GM12878 (cell line): Measurements from ENCODE around the gene DDX27. TPM values are rescaled to one million over a fixed set of nuclear protein-coding genes. Genes with fewer than 3 reads are reported as not detected.

ENCODE experiments used
- ATAC-seq: fragments of 200-7000 bp; cut with Tn5 transposase; 3 replicates; pipeline ENCODE4 v1.9.1; 2020; ENCODE audit warnings: mild to moderate bottlenecking, moderate library complexity
- BruUV-seq: library from RNA; stranded (reverse); fragments of 400-500 nt; replicated peaks from 2 replicates; lab custom pipeline; 2021; lab: Mats Ljungman, UMichigan
- CTCF ChIA-PET: fragments of 300-600 bp; sonication (Branson Sonifier 250); formaldehyde crosslinking; extraction: SDS; loops from one replicate; lab custom pipeline; 2021; ENCODE audit warnings: inconsistent platforms; lab: Yijun Ruan, JAX
- POLR2A ChIA-PET: fragments of 350-600 bp; formaldehyde crosslinking; extraction: SDS; loops from one replicate; lab custom pipeline; 2021; ENCODE audit warnings: inconsistent platforms; lab: Charles Lee
- RAD21 ChIA-PET: fragments of 300-600 bp; sonication (Branson Sonifier 250); formaldehyde crosslinking; loops from one replicate; lab custom pipeline; 2023; ENCODE audit warnings: antibody characterized with exemption; ENCODE audit not compliant: unreplicated experiment; lab: Charles Lee
- SMC1A ChIA-PET: fragments of 300-600 bp; sonication (Branson Sonifier 250); formaldehyde crosslinking; loops from one replicate; lab custom pipeline; 2023; ENCODE audit not compliant: unreplicated experiment, uncharacterized antibody; lab: Charles Lee
- DNase-seq: peaks from one replicate; pipeline ENCODE4 v3.0.0-alpha.2; 2011; ENCODE audit warnings: low read depth, low spot score
- FAIRE-seq: peaks from 3 replicates; lab custom pipeline; 2011; peaks lifted over from hg19 to GRCh38; lab: Jason Lieb, UNC
- H2AFZ ChIP-seq: 2 replicates; pipeline ENCODE4 v1.6.0; 2011; ENCODE audit warnings: low read depth, low read length, control low read depth; ENCODE audit not compliant: control insufficient read depth
- H3K27ac ChIP-seq: 2 replicates; pipeline ENCODE4 v1.5.1; 2011; ENCODE audit warnings: control low read depth; ENCODE audit not compliant: control insufficient read depth, insufficient read depth
- H3K27me3 ChIP-seq, 2 experiments: replicated peaks in 1 of 2; 2 replicates each; pipeline versions ENCODE4 v1.6.0 to v1.6.1; 2011; ENCODE audit warnings: low read length in 1 of 2; ENCODE audit not compliant: control insufficient read depth in 2 of 2, insufficient read depth in 2 of 2
- H3K36me3 ChIP-seq, 2 experiments: 2 replicates each; pipeline ENCODE4 v1.5.1; 2011; ENCODE audit warnings: low read length in 1 of 2; ENCODE audit not compliant: control insufficient read depth in 2 of 2, insufficient read depth in 2 of 2
- H3K4me1 ChIP-seq: 2 replicates; pipeline ENCODE4 v1.6.1; 2011; ENCODE audit warnings: mild to moderate bottlenecking, low read length, moderate library complexity, mixed read lengths; ENCODE audit not compliant: control insufficient read depth, insufficient read depth
- H3K4me2 ChIP-seq: 2 replicates; pipeline ENCODE4 v1.6.0; 2011; ENCODE audit warnings: control low read depth; ENCODE audit not compliant: control insufficient read depth, insufficient read depth
- H3K4me3 ChIP-seq: fragments of 200-600 bp; sonication (generic); 2 replicates; pipeline ENCODE4 v1.5.1; 2016
- H3K79me2 ChIP-seq: 2 replicates; pipeline ENCODE4 v1.6.0; 2011; ENCODE audit warnings: low read length; ENCODE audit not compliant: control insufficient read depth, insufficient read depth
- H3K9ac ChIP-seq: 2 replicates; pipeline ENCODE4 v1.8.0; 2011; ENCODE audit warnings: low read length, control low read depth, mixed read lengths; ENCODE audit not compliant: control insufficient read depth, insufficient read depth
- H3K9me3 ChIP-seq: replicated peaks from 3 replicates; pipeline ENCODE4 v1.5.1; 2011; ENCODE audit warnings: mild to moderate bottlenecking, low read length; ENCODE audit not compliant: control insufficient read depth, insufficient read depth
- H4K20me1 ChIP-seq: 2 replicates; pipeline ENCODE4 v1.6.0; 2011; ENCODE audit not compliant: control insufficient read depth, insufficient read depth
- BCL3 ChIP-seq: IDR thresholded peaks from 2 replicates; pipeline ENCODE4 v1.6.1; 2011; ENCODE audit warnings: borderline replicate concordance, low read depth, mild to moderate bottlenecking, moderate library complexity, low read length; ENCODE audit not compliant: insufficient read depth, poor library complexity, severe bottlenecking
- CHD2 ChIP-seq: IDR thresholded peaks from 2 replicates; pipeline ENCODE4 v1.6.1; 2011; ENCODE audit warnings: low read depth, low read length, improper control_type of control experiment, borderline replicate concordance
- CHD4 ChIP-seq: fragments of 200-600 bp; sonication (generic); IDR thresholded peaks from 2 replicates; pipeline ENCODE4 v1.6.1; 2016; ENCODE audit warnings: mild to moderate bottlenecking
- GABPA ChIP-seq: IDR thresholded peaks from 2 replicates; pipeline ENCODE4 v1.6.1; 2014; ENCODE audit warnings: antibody characterized with exemption, low read depth, mild to moderate bottlenecking, inconsistent platforms
- IKZF1 ChIP-seq: fragments of 450-650 bp; conservative IDR thresholded peaks from 2 replicates; pipeline ENCODE4 v1.6.1; 2017; ENCODE audit warnings: antibody characterized with exemption, mild to moderate bottlenecking
- IKZF2 ChIP-seq, 2 experiments: fragments of 450-650 bp; IDR thresholded peaks; 2 replicates each; pipeline ENCODE4 v1.6.1; 2017; ENCODE audit warnings: mild to moderate bottlenecking in 2 of 2, moderate library complexity in 2 of 2
- NR2C1 ChIP-seq: fragments of 450-650 bp; IDR thresholded peaks from 2 replicates; pipeline ENCODE4 v1.6.1; 2017; ENCODE audit warnings: antibody characterized with exemption, mild to moderate bottlenecking, moderate library complexity
- NR2C2 ChIP-seq: IDR thresholded peaks from 2 replicates; pipeline ENCODE4 v1.6.1; 2011; ENCODE audit warnings: borderline replicate concordance, low read depth; ENCODE audit not compliant: control insufficient read depth, insufficient read length
- RAD21 ChIP-seq: IDR thresholded peaks from 2 replicates; pipeline ENCODE4 v1.6.1; 2011; ENCODE audit warnings: mild to moderate bottlenecking, low read depth, low read length, moderate library complexity; ENCODE audit not compliant: insufficient read depth
- SMC3 ChIP-seq: IDR thresholded peaks from 2 replicates; pipeline ENCODE4 v1.6.1; 2011; ENCODE audit warnings: low read length, improper control_type of control experiment, borderline replicate concordance
- SP1 ChIP-seq: IDR thresholded peaks from one replicate; pipeline ENCODE4 v1.6.1; 2011; ENCODE audit warnings: low read depth, low read length
- STAT3 ChIP-seq: IDR thresholded peaks from 2 replicates; pipeline ENCODE4 v1.6.1; 2011; ENCODE audit warnings: low read depth, low read length, improper control_type of control experiment
- YY1 ChIP-seq: IDR thresholded peaks from 2 replicates; pipeline ENCODE4 v1.6.1; 2011; ENCODE audit warnings: low read depth, mild to moderate bottlenecking, low read length
- WGBS: methylation state at CpG from one replicate; pipeline ENCODE4 v1.1.6; 2016; ENCODE audit warnings: low lambda C conversion rate; ENCODE audit not compliant: insufficient replicate concordance, insufficient coverage; ENCODE audit errors: missing lambda C conversion rate; 5-methylcytosine and 5-hydroxymethylcytosine counted together
- in situ Hi-C: fragments of 300-500 bp; cut with MboI; formaldehyde crosslinking; loops from 9 replicates; pipeline ENCODE4 v1.14.3; 2018; ENCODE audit warnings: mixed read lengths
- intact Hi-C: fragments of 100-400 bp; cut with micrococcal nuclease; formaldehyde crosslinking; loops from one replicate; pipeline ENCODE4 v1.14.2; 2022; ENCODE audit not compliant: unreplicated experiment
- polyA plus RNA-seq, 11 experiments: library from polyadenylated mRNA; depleted of rRNA in 4 of 11; unstranded in 6 of 11; stranded (reverse) in 5 of 11; fragments of >200 nt; fragmentation: Nextera tagmentation in 4 of 11; fragmentation: Illumina TruSeq in 1 of 11; extraction: Ambion mirVana in 4 of 11; extraction: Trizol in 1 of 11; gene quantifications; 1 replicate in 1 of 11; 2 replicates in 10 of 11; pipeline versions ENCODE4 v1.2.1 to v1.2.3, GENCODE V29; 2011 to 2016; ENCODE audit warnings: inconsistent platforms in 2 of 11, missing spikeins in 2 of 11, low read depth in 1 of 11
- total RNA-seq, 4 experiments: library from RNA; depleted of rRNA in 3 of 4; stranded (reverse); fragments of >200 nt in 3 of 4; fragmentation: Illumina TruSeq in 1 of 4; extraction: Trizol in 1 of 4; gene quantifications; 2 replicates each; pipeline versions ENCODE4 v1.2.1 to v1.2.3, GENCODE V29; 2013 to 2021
- TF ChIP-seq, protein P1 (sequence below): fragments of 450-650 bp; IDR thresholded peaks from 2 replicates; pipeline ENCODE4 v1.6.1; 2017; ENCODE audit warnings: mild to moderate bottlenecking, moderate library complexity

Gene DDX27
- total and polyA plus RNA-seq, 10 of the 15 experiments (the other 5 are each of a cell fraction or from before 2014, with no cell fraction given): 19.8 to 78.8 (median 54.9) TPM

- TF ChIP-seq BCL3: no peak
Measured at GRCh38 chr20:49215232-49215631, 4.0 kb upstream of the DDX27 start (continued).

- H3K9ac ChIP-seq: no peak overlapping the region
- H4K20me1 ChIP-seq: no peaks in the 10 kb centered on the region
- H3K4me2 ChIP-seq: peak overlapping the region; percentile 54; the same call in 1 of the 2 replicates
- no TSS peak for BruUV-seq
- ChIA-PET RAD21 (interaction anchor here (0.8 to 5.7 kb wide), 13 partner anchors 12 to 162 kb away, joined by 3 to 79 read pairs (median 5); no protein-coding TSS in a partner anchor), SMC1A (interaction anchor here (0.7 to 3.0 kb wide), 27 partner anchors 10 to 195 kb away, joined by 3 to 65 read pairs (median 4); partner anchors contain the start of gene STAU1), CTCF (interaction anchor here (0.6 to 13.9 kb wide), 50 partner anchors 10 to 351 kb away, joined by 3 to 333 read pairs (median 5); partner anchors contain the start of gene STAU1), POLR2A (interaction anchor here (0.5 to 3.8 kb wide), 7 partner anchors 28 to 84 kb away, joined by 3 to 19 read pairs (median 4); partner anchors contain the start of gene ZNFX1)
- peaks cover 0 to 8% of the 10 kb centered on the region in 2 experiments; a peak in 1 of 4 replicates for H3K36me3 ChIP-seq
- H3K4me3 ChIP-seq: no peak overlapping the region
- intact Hi-C loops (loop anchor here (1.0 kb wide), 1 partner anchor 84 kb away; no protein-coding TSS in a partner anchor), in situ Hi-C loops (loop anchor here (5.0 kb wide), 1 partner anchor 85 kb away; no protein-coding TSS in a partner anchor)
- 18% methylated on average over 11 of the region's 11 CpGs for WGBS
- H3K79me2 ChIP-seq: peaks cover 17% of the 10 kb centered on the region
- no peaks in the 10 kb centered on the region for H3K4me1 ChIP-seq
- DNase-seq (peak; percentile 67), ATAC-seq (peak; percentile 70), FAIRE-seq (peak; percentile 88)
- no peaks in the 10 kb centered on the region for H3K9me3 ChIP-seq
- no peak overlapping the region for H3K27ac ChIP-seq
- H3K27me3 ChIP-seq: no peaks in the 10 kb centered on the region
- peak overlapping the region; percentile 77 for H2AFZ ChIP-seq
- no peak for TF ChIP-seq STAT3
- no peak for TF ChIP-seq BCL3
- TF ChIP-seq YY1: peak; percentile 87
- no peak for TF ChIP-seq CHD2
- peak; percentile 90 for TF ChIP-seq SMC3
- no peak for TF ChIP-seq GABPA
- TF ChIP-seq, protein P1, sequence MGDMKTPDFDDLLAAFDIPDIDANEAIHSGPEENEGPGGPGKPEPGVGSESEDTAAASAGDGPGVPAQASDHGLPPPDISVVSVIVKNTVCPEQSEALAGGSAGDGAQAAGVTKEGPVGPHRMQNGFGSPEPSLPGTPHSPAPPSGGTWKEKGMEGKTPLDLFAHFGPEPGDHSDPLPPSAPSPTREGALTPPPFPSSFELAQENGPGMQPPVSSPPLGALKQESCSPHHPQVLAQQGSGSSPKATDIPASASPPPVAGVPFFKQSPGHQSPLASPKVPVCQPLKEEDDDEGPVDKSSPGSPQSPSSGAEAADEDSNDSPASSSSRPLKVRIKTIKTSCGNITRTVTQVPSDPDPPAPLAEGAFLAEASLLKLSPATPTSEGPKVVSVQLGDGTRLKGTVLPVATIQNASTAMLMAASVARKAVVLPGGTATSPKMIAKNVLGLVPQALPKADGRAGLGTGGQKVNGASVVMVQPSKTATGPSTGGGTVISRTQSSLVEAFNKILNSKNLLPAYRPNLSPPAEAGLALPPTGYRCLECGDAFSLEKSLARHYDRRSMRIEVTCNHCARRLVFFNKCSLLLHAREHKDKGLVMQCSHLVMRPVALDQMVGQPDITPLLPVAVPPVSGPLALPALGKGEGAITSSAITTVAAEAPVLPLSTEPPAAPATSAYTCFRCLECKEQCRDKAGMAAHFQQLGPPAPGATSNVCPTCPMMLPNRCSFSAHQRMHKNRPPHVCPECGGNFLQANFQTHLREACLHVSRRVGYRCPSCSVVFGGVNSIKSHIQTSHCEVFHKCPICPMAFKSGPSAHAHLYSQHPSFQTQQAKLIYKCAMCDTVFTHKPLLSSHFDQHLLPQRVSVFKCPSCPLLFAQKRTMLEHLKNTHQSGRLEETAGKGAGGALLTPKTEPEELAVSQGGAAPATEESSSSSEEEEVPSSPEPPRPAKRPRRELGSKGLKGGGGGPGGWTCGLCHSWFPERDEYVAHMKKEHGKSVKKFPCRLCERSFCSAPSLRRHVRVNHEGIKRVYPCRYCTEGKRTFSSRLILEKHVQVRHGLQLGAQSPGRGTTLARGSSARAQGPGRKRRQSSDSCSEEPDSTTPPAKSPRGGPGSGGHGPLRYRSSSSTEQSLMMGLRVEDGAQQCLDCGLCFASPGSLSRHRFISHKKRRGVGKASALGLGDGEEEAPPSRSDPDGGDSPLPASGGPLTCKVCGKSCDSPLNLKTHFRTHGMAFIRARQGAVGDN: no peak
- no peak for TF ChIP-seq NR2C2
- TF ChIP-seq IKZF2 (IDR thresholded peaks at IDR 0.05): peak in 1 of 2 experiments; percentile 29; a peak in 2 of 4 replicates
- no peak for TF ChIP-seq CHD4
- TF ChIP-seq NR2C1: no peak
- TF ChIP-seq RAD21: peak; percentile 78
- no peak for TF ChIP-seq SP1
- peak; percentile 41; the same call in 1 of the 2 replicates for TF ChIP-seq IKZF1
Measured at GRCh38 chr20:49216991-49217578, 2.1 kb upstream of the DDX27 start.
